Activated CD8-positive, alpha-beta memory T cell treated with anti-CD3 and anti-CD28 coated beads, Interleukin-2, amount 50 U/mL, for 1 hour (primary cell): ENCODE data around the gene ZDBF2.
"Not testable (repeated sequence)": the region's sequence is repeated elsewhere in the genome, so short reads cannot be mapped to it uniquely, and the experiment has no call there.

Source experiments
- DNase-seq: peaks from one replicate; pipeline ENCODE4 v3.0.0-alpha.2; 2020; ENCODE audit errors: extremely low read depth

ZDBF2 gene

DNA sequence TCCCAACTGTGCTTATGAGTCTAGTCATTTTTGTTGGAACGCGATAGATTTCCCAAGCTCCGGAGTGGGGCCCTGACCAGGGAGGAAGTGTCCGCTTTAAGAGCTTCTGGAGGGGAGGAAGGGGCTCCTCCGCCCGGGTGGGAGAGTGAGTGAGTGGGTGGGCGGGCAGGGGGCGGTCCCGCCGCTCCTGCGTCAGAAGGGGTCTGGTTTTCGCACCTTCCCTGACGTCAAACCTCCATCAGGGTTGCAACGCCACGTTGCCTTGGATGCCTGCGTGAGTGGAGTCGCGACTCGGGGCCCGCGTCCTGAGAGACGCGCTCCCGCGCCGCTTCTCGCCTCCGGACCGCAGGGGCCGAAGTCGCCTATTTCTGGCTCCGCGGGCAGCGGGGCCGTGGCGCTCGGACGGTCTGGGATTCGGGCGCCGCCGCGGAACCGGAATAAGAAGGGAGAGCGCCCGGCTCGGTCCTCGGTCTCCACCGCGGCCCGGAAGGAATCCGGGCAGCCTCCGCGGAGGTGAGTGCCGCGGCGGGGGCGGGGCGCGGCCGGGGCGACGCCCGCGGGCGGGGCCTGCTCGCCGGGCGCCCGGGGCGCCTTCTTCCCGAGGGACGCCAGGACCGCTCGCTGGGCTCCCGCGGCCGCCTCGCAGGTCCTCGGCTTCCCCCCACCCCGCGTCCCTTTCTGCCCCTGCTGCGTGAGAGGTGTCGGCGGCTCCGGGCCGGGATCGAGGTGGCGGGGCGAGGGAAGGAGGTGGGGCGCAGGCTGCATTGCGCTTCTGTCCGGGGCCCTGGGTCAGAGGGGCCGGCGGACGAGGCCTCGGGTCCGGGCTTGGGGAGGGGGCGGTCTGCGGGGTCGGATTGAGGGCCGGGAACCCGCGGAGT, at the start of gene ZDBF2:
Gene ZDBF2 (plus strand): TSS at position 230 of the 878 bp plus-strand sequence. CDS start 7,187 bp downstream, outside the sequence.
- DNase-seq = no peak

DNA sequence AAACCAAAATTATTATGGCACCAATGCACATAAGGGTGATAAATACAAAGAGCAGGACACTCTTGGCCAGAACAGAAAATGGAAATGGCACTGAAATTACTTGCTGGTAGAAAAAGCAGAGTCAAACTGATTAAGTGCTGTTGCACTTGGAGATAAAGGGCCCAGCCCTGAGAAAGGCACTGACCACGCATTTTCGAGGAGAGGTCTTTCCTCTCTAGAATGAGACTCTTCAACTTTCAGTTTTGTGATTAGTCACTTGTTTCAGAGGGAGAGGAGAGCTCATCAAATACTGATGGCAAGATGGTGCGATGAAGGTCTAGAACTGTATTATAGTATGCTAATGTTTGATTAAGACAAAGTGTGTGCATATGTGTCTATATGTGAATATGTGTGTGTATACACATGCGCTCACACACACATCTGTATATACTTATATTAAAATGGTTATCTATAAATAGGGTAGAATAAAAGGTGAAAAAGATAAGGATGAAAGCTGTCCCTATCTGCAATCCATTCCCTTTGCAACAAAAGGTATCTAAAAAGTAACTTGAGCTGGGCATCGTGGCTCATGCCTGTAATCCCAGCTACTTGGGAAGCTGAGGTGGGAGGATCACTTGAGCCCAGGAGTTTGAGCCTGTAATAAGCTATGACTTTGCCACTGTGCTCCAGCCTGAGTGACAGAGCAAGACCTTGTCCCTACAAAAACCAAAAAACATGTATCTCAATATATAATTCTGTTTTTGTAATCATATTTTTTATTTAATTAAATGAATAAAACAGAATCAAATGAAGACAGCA, 48.8 kb upstream of the ZDBF2 start:
- no peak for DNase-seq

DNA sequence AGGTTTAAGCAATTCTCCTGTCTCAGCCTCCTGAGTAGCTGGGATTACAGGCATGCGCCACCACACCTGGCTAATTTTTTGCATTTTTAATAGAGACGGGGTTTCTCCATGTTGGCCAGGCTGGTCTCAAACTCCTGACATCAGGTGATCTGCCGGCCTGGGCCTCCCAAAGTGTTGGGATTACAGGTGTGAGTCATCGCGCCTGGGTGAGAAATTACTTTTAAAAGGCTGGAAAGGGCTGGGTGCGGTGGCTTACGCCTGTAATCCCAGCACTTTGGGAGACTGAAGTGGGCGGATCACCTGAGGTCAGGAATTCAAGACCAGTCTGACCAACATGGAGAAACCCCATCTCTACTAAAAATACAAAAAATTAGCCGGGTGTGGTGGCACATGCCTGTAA, 45.8 kb upstream of the ZDBF2 start:
- DNase-seq = not testable (repeated sequence)

DNA sequence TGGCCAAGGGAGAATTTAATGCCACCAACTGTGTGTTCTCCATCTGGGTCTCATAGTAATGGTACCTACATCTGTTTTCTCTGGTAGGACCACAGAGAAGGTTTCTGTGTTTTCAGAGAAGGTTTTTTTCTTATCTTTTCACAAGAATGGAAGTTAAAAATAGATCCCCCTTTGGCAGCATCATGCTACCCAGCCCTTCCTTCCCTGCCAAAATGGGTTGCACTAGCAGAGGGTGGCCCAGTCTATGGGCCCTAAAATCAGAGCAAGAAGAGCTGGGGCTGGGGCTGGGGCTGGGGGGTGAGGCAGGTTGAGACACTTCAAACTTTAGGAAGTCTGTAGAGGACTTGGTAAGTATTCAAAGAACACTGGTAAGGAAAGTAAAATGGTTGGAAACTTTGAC, 44.8 kb upstream of the ZDBF2 start:
- DNase-seq = no peak

DNA sequence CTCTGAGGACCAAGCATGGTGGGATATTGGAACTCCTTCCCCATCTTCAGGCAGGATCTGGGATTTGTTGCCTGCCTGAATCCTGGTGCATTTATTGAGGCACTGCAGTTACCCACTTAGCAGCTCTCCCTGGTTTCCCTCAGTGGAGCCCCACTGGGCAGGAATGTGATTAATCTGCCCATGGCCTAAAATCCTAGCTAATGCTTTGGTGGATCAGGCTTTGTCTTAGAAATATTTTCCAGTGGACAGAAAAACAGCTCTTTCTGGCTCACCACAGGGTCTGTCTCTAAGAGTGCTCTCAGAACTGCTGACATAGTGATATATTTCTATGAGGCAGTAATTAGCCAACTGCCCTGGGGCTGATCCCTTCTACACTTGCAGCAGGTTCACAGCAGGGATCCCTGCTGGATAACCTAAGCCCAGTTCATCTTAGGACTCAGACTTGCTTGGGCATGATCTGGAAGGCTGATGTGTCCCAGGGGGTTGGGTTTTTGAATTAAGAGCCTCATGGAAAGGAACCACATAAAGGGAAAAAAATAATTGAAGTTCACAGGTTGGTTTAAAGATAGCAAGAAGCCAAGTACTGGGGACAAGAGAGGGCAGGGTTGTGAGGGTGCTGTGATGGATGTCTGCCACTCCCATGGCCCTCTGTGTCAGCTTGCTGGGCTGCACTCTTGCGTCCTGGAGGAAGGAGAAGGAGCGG, 44.3 kb upstream of the ZDBF2 start:
- DNase-seq = no peak

DNA sequence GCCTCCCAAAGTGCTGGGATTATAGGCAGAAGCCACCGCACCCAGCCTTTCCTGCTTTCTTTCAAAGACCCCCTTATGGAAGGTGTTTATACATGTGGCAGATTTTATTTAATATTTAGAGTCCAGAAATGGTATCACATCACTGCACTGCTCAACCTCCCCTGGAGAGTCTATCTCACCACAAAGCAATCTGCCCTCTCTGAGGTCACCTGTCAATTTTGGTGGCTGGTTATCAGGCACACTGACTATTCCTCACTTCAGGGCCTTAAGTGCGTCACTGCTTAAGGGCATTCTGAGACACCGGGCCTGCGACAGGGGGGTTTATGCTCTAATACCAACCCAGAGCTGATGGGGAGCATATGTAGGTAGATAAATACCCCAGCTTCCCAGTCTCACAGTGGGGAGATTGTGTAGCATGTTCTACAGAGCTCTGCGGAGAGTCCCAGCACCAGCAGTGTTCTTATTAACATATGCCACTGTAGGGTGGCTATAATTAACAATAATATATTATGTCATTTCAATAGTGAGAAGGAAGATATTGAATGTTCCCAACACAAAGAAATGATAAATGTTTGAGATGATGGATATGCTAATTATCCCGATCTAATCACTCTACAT, 42.7 kb upstream of the ZDBF2 start:
- no peak for DNase-seq

DNA sequence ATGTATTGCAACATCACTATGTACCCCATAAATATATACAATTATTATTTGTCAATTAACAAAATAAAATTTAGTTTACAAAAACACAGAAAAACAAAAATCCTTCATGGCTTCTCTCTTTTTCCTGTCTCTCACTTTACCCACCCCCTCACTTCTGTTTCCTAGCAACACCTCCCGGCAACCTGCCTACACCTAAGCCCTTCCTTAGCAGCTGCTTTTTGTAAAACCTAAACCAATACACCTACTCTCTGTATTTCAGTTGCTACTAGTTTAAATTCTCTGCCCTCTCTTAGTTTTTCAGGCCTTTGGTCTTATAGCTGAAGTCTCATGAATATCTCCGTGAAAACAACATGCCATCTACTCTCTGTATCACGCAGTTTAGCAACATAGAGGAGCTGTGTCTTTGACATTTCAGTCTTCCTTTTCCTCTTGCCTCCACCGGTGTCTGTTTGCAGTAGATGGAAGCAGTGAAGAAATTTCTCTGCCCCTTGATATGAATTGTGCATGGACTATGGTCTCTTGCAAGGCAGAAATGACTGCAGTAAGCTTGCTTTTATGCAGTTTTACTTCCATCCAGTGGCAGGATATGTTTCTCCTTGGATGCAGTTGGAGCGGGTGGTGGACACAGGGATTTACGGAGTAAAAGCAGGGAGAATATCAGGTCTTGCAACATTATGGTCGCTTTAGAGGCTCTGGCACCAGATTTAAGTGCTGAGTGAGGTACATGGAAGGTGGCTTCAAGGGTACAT, 42.0 kb upstream of the ZDBF2 start:
- DNase-seq = no peak

DNA sequence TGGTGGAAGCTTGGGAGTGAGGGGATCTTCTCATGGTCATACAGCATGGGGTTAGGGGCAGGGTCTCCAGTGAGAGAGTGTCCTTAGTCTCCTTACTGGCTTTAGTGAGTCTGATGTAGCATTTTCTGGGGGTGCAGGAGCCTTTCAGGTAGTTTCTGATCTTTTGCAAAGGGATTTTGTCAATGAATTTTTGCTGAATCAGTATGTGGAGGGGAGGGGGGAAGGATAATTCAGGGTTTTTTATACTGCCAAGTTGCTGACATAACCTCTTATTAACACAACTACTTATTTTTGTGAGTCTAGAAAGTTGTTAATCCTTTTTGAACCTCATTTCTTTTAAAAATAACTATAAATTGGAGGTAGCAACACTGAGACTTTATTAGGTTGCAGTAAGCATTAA, 35.3 kb upstream of the ZDBF2 start:
- DNase-seq = no peak

DNA sequence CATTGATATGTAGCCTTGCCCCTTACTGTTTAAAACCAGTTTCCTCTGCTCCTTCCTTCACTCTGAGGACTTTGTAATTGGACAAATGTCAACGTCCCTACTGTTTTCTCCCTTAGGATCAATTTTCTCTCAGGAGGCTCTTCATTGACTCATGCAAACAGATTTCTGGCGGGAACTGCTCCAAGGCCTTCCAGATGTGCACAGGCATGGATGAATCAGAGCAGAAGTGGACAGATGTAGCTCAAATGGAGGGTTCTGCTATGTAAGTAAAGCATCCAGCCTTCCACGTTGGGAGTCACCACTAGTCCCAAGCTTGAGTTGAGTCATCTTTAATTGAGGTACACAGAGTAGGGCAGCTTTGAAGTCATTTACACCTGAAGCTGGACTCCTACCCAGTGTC, 34.1 kb upstream of the ZDBF2 start:
- DNase-seq = no peak

DNA sequence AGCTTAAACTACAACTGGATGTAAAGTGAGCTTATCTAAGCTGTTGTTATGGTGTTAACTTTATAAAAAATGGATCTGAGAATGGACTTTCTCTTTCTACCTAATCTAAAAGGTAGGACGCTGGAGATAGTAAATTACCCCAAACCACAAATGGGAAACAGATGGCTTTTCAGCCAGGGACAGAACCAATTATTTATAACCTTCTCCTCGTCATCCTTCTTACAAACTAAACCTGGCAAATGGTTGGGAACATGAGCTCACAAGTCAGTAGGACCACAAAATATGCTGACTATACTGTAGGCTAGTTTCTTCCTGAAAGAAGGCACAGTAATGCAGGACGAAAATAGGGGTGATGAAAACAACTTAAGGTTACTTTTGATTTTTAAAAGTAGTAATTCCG, 32.7 kb upstream of the ZDBF2 start:
- DNase-seq = no peak

DNA sequence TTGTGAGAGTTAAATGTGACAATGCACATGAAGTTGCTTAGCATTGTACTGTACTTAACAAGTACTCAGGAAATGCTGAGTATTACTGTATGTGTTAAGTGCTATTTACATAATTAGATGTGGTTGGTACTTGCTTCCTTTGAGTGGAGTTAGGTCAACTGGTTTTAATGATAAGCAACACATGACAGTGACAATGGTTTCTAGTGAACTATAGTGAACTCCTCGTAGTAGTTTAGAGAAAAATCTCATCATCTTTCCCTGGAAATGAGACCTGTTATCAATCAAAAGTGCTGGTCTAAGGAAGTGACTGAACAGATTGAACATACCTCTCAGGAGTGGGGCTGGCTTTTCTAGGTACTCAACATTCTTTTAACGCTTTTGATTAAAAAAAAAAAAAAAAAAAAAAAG, 29.2 kb upstream of the ZDBF2 start:
- DNase-seq = no peak

DNA sequence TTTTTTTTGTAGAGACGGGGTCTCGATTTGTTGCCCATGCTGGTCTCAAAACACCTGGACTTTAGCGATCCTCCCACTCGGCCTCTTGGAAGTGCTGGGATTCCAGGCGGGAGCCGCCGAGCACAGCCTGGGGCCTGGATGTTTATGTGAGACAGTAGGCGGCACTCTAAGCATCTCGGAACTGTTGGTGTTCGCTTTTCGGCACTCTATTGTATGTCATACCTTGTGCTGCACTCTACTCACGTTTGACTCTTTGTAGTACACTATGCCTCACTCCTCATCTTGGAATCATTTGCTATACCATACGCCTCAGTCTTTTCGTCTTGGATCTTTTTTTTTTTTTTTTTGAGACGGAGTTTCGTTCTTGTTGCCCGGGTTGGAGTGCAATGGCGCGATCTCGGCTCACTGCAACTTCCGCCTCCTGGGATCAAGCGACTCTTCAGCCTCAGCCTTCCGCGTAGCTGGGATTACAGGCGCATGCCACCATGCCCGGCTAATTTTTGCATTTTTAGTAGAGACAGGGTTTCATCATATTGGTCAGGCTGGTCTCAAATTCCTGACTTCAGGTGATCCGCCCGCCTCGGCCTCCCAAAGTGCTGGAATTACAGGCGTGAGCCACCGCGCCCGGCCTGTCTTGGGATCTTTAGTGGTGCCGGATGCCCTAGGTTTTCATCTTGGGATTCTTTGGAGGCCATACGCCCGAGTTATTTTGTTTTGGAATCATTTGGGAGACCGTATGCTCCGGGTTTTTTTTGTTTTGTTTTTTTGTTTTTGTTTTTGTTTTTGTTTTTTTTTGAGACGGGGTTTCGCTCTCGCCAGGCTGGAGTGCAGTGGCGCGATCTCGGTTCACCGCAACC, 24.2 kb upstream of the ZDBF2 start:
- DNase-seq = no peak

DNA sequence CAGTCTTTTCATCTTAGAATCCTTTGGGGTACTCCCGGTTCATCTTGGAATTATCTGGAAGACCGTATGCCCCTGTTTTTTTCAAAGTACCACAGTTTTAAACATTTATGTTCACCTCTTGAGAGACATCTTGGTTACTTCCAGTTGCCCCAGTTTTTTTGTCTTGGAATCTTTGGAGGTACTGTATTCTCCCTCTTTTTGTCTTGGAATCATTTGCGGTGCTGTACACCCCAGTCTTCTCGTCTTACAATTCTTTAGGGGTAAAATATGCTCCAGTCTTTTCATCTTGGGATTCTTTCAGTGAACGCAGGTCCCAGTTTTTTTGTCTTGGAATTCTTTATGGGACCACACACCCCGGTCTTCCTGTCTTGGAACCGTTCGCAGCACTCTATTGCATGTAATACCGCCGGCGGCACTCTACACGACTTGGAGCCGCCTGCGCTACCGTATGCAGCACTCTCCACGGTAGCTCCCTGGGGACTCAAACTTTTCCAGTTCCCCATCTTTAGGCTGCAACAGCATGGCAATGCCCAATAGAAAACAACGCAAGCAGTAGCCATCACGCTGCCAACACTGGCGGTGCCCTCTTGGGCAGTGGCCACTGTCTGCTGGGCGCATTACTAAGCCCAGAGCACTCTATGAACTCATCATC, 21.2 kb upstream of the ZDBF2 start:
- no peak for DNase-seq

DNA sequence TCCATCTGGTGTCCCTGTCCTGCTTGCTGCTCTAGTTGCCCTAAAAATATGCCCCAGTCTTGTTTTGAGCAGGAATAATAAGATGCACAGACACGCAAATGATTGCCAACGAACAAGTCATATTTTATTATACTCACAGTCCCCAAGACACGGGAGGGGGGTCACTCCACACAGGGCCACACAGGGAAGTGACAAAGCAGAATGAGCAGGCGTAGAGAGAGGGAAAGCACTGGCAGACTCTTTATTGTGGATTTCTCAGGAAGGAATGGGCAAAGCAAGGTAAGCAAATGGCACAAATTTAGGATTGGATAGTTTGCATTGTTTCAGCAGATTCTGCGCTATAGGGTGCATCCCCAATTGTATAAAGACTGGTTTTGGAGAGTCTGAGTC, 20.7 kb upstream of the ZDBF2 start:
- no peak for DNase-seq

DNA sequence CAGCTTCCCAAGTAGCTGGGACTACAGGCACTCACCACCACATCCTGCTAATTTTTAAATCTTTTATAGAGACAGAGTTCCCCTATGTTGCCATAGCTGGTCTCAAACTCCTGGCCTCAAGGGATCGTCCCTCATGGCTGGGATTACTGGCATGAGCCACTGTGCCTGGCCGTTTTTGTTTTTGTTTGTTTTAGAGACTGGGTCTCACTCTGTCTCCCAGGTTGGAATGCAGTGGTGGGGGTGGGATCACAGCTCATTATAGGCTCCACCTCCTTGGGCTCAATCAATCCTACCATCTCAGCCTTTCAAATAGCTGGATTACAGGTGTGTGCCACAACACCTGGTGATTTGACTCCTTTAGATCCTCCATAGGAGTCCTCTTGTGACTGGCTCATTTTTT, 19.5 kb upstream of the ZDBF2 start:
- no peak for DNase-seq

DNA sequence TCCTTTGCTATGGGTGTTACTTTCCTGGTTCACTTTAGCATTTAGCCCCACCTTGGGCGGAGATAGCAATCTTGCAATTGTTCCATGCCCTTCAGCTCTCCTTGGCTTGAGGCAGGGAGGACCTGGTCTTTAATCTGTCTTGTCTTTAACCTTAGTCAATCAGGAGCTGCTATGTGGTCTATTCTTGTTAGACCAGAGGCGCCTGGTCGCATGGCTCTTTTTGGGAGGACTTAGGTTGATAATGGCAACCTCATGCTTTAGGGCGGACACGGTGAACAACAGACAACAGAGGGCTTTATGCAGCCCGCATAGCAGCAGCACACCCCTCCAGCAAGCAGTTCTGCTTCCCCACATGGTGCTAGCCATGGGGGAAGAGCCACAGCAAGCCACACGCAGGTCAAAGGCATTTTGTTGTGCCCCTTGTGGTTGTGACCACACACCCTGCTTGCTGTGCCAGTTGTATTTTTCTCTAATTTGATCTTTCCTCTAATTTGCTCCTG, 17.7 kb upstream of the ZDBF2 start:
- no peak for DNase-seq

DNA sequence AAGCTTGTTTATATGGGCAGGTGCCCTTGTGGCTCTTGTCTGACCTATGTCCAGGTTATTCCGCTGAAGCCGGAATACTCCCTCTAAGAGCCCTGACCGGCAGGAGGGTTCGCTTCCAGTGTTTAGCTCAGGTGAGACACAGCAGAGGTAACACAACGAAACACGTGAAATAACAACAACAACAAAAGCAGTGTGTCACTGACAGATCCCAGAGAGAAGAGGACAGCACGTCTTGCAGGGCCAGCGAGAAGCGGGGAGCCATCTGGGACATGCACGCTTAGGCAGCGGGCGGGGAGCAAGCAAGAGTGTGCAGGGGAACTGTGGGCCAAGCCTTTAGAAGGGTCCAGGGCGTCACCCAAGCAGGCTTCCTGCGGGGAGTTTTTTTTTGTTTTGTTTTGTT, 17.1 kb upstream of the ZDBF2 start:
- no peak for DNase-seq

DNA sequence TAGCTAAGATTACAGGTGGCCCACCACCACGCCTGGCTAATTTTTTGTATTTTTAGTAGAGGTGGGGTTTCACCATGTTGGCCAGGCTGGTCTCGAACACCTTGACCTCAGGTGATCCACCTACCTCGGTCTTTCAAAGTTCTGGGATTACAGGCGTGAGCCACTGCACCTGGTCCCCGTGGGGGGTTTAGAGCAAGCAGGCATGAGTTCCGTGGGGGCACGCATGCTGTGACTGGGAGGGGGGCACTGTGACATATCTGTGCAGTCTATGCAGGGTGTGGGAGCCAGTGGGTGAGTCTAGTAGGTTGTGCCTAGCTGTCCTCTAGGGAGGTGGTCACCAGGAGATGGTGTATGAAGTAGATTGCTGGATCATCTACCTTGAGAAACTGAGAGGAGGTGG, 16.6 kb upstream of the ZDBF2 start:
- no peak for DNase-seq

DNA sequence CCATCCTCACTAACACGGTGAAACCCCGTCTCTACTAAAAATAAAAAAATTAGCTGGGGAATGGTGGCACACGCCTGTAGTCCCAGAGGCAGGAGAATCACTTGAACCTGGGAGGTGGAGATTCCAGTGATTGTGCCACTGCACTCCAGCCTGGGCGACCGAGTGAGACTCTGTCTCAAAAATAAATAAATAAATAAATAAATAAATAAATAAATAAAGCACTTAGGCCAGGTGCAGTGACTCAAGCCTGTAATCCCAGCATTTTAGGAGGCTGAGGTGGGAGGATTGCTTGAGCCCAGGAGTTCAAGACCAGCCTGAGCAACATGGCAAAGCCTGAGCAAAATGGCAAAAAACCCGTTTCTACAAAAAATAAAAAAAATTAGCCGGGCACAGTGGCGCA, 15.8 kb upstream of the ZDBF2 start:
- not testable (repeated sequence) for DNase-seq
